GM23338 (cell line): ENCODE data around the gene OR6V1. TPM values are rescaled to one million over a fixed set of nuclear protein-coding genes. Genes with fewer than 3 reads are reported as not detected.

Experiments
- ATAC-seq: fragments of 200-7000 bp; cut with Tn5 transposase; 3 replicates; pipeline ENCODE4 v1.9.1; 2020
- DNase-seq: peaks from one replicate; pipeline ENCODE4 v3.0.0-alpha.2; 2015; ENCODE audit warnings: low spot score
- H2AFZ ChIP-seq: fragments of 200-600 bp; sonication (generic); 2 replicates; pipeline ENCODE4 v1.8.0; 2016; ENCODE audit warnings: antibody characterized with exemption, mild to moderate bottlenecking, moderate library complexity
- H3F3A ChIP-seq: fragments of 200-600 bp; sonication (generic); replicated peaks from 2 replicates; pipeline ENCODE4 v1.8.0; 2017; ENCODE audit warnings: antibody characterized with exemption, mixed run types, low read depth
- H3K27ac ChIP-seq: fragments of 200-600 bp; sonication (generic); 2 replicates; pipeline ENCODE4 v1.6.1; 2016; ENCODE audit warnings: low read depth
- H3K27me3 ChIP-seq: fragments of 200-600 bp; sonication (generic); 2 replicates; pipeline ENCODE4 v1.8.0; 2016; ENCODE audit warnings: mild to moderate bottlenecking, mixed run types, moderate library complexity; ENCODE audit not compliant: insufficient read depth
- H3K36me3 ChIP-seq: fragments of 200-600 bp; sonication (generic); 2 replicates; pipeline ENCODE4 v1.8.0; 2016; ENCODE audit warnings: mild to moderate bottlenecking; ENCODE audit not compliant: insufficient read depth
- H3K4me1 ChIP-seq: fragments of 200-600 bp; sonication (generic); 2 replicates; pipeline ENCODE4 v1.8.0; 2016; ENCODE audit warnings: mild to moderate bottlenecking, moderate library complexity; ENCODE audit not compliant: insufficient read depth
- H3K4me2 ChIP-seq: fragments of 200-600 bp; sonication (generic); 2 replicates; pipeline ENCODE4 v1.7.1; 2017; ENCODE audit warnings: mixed run types
- H3K4me3 ChIP-seq: fragments of 200-600 bp; sonication (generic); 2 replicates; pipeline ENCODE4 v1.6.1; 2016; ENCODE audit warnings: mixed run types
- H3K79me2 ChIP-seq: fragments of 200-600 bp; sonication (generic); replicated peaks from 2 replicates; pipeline ENCODE4 v1.8.0; 2017; ENCODE audit warnings: mild to moderate bottlenecking; ENCODE audit not compliant: insufficient read depth
- H3K9me2 ChIP-seq: fragments of 200-600 bp; sonication (generic); 2 replicates; pipeline ENCODE4 v1.8.0; 2017; ENCODE audit not compliant: insufficient read depth
- H4K20me1 ChIP-seq: fragments of 200-600 bp; sonication (generic); replicated peaks from 2 replicates; pipeline ENCODE4 v1.8.0; 2017; ENCODE audit warnings: mild to moderate bottlenecking; ENCODE audit not compliant: insufficient read depth
- H3K27ac Mint-ChIP-seq: 2 replicates; pipeline ENCODE4 v1.8.0; 2020; ENCODE audit warnings: inconsistent platforms, mild to moderate bottlenecking, moderate library complexity, mixed read lengths
- H3K27me3 Mint-ChIP-seq: 3 replicates; pipeline ENCODE4 v1.8.0; 2022; ENCODE audit warnings: low read depth, mild to moderate bottlenecking, moderate library complexity, mixed read lengths, inconsistent platforms; ENCODE audit not compliant: insufficient read depth, poor library complexity
- H3K36me3 Mint-ChIP-seq: 3 replicates; pipeline ENCODE4 v1.8.0; 2021; ENCODE audit warnings: low read depth, mild to moderate bottlenecking, inconsistent platforms, moderate library complexity, mixed read lengths
- H3K4me1 Mint-ChIP-seq: 3 replicates; pipeline ENCODE4 v1.8.0; 2020; ENCODE audit warnings: mild to moderate bottlenecking, inconsistent platforms, mixed read lengths
- H3K4me3 Mint-ChIP-seq: 3 replicates; pipeline ENCODE4 v1.8.0; 2021; ENCODE audit warnings: moderate library complexity, mild to moderate bottlenecking, inconsistent platforms, mixed read lengths
- H3K9me3 Mint-ChIP-seq: 3 replicates; pipeline ENCODE4 v1.8.0; 2020; ENCODE audit warnings: moderate library complexity, mild to moderate bottlenecking, inconsistent platforms, mixed read lengths
- ETS1 ChIP-seq: IDR thresholded peaks from 2 replicates; pipeline ENCODE4 v1.6.1; 2016; ENCODE audit warnings: antibody characterized with exemption
- POLR2AphosphoS5 ChIP-seq: IDR thresholded peaks from 2 replicates; pipeline ENCODE4 v1.6.1; 2016; ENCODE audit warnings: antibody characterized with exemption, low read depth
- STAT1 ChIP-seq: IDR thresholded peaks from one replicate; pipeline ENCODE4 v1.6.1; 2016; ENCODE audit warnings: antibody characterized with exemption; ENCODE audit not compliant: unreplicated experiment
- ZNF114 ChIP-seq: fragments of 250-450 bp; sonication (Bioruptor Pico); IDR thresholded peaks from 2 replicates; pipeline ENCODE4 v1.5.0; 2020; ENCODE audit warnings: mild to moderate bottlenecking, moderate library complexity
- ZNF462 ChIP-seq: fragments of 250-450 bp; sonication (Bioruptor Pico); IDR thresholded peaks from 2 replicates; pipeline ENCODE4 v1.5.0; 2020; ENCODE audit warnings: mild to moderate bottlenecking, moderate library complexity
- polyA plus RNA-seq: library from polyadenylated mRNA; unstranded; fragments of >200 nt; fragmentation: Nextera tagmentation; extraction: Ambion mirVana; gene quantifications from 2 replicates; pipeline ENCODE4 v1.2.1, GENCODE V29; 2016
- total RNA-seq: library from RNA; depleted of rRNA; stranded (reverse); fragments of >200 nt; shearing (Covaris generic); gene quantifications from 2 replicates; pipeline ENCODE4 v1.2.3, GENCODE V29; 2014
- TF ChIP-seq, protein P1 (sequence below): IDR thresholded peaks from one replicate; pipeline ENCODE4 v1.6.1; 2018; ENCODE audit warnings: antibody characterized with exemption; ENCODE audit not compliant: unreplicated experiment

OR6V1 gene
- total and polyA plus RNA-seq, 2 experiments from 2014 or later, result not detected

GRCh38 chr7:143023047-143023446, 29.1 kb upstream of the OR6V1 start:
- no peaks in the 10 kb centered on the region for H3K4me1 ChIP-seq
- H3K36me3 Mint-ChIP-seq, result no peaks in the 10 kb centered on the region
- H3K9me3 Mint-ChIP-seq, result no peaks in the 10 kb centered on the region; the same call in 2 of the 3 replicates
- no peaks in the 10 kb centered on the region for H3K4me1 Mint-ChIP-seq
- H3K4me3 ChIP-seq, result no peak overlapping the region
- no peaks in the 10 kb centered on the region for H3K27me3 ChIP-seq
- H3K27me3 Mint-ChIP-seq, result no peaks in the 10 kb centered on the region
- peak overlapping the region; percentile 7; the same call in 1 of the 2 replicates for H2AFZ ChIP-seq
- H4K20me1 ChIP-seq, result no peaks in the 10 kb centered on the region
- DNase-seq (no peak), ATAC-seq (no peak)
- no peak for TF ChIP-seq POLR2AphosphoS5
- TF ChIP-seq ETS1, result no peak
- TF ChIP-seq, protein P1, sequence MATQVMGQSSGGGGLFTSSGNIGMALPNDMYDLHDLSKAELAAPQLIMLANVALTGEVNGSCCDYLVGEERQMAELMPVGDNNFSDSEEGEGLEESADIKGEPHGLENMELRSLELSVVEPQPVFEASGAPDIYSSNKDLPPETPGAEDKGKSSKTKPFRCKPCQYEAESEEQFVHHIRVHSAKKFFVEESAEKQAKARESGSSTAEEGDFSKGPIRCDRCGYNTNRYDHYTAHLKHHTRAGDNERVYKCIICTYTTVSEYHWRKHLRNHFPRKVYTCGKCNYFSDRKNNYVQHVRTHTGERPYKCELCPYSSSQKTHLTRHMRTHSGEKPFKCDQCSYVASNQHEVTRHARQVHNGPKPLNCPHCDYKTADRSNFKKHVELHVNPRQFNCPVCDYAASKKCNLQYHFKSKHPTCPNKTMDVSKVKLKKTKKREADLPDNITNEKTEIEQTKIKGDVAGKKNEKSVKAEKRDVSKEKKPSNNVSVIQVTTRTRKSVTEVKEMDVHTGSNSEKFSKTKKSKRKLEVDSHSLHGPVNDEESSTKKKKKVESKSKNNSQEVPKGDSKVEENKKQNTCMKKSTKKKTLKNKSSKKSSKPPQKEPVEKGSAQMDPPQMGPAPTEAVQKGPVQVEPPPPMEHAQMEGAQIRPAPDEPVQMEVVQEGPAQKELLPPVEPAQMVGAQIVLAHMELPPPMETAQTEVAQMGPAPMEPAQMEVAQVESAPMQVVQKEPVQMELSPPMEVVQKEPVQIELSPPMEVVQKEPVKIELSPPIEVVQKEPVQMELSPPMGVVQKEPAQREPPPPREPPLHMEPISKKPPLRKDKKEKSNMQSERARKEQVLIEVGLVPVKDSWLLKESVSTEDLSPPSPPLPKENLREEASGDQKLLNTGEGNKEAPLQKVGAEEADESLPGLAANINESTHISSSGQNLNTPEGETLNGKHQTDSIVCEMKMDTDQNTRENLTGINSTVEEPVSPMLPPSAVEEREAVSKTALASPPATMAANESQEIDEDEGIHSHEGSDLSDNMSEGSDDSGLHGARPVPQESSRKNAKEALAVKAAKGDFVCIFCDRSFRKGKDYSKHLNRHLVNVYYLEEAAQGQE, result no peak
- TF ChIP-seq STAT1, result no peak
- TF ChIP-seq ZNF114 (CRISPR knock-in tag), result no peak
- TF ChIP-seq ZNF462 (CRISPR knock-in tag), result no peak
- H3F3A ChIP-seq, result no peaks in the 10 kb centered on the region
- H3K4me2 ChIP-seq, result no peak overlapping the region
- no peak overlapping the region for H3K27ac Mint-ChIP-seq
- no peaks in the 10 kb centered on the region for H3K36me3 ChIP-seq
- H3K4me3 Mint-ChIP-seq, result no peak overlapping the region
- no peak overlapping the region for H3K27ac ChIP-seq
- H3K79me2 ChIP-seq, result no peaks in the 10 kb centered on the region
- H3K9me2 ChIP-seq, result no peaks in the 10 kb centered on the region
